Measurements from ENCODE around the gene PHF21B. TPM values are rescaled to one million over a fixed set of nuclear protein-coding genes. Genes with fewer than 3 reads are reported as not detected.

The PHF21B gene
- total and polyA plus RNA-seq, 2 donors (not counting 3 experiments of a cell fraction or from before 2014, with no cell fraction given): not detected

- no peaks in the 10 kb centered on the region for H3K36me3 ChIP-seq (ENCODE audit: control insufficient read depth in 2 of 2, extremely low read depth in 1 of 2, insufficient read depth in 2 of 2, low read length in 2 of 2)
- no TSS peak for BruUV-seq (replicated peaks)
- POLR2A ChIA-PET: no interaction called here
- H3K27ac ChIP-seq (ENCODE audit: insufficient read depth, low read depth, low read length): no peak overlapping the region
- H3K4me1 ChIP-seq (ENCODE audit: control insufficient read depth, extremely low read depth, insufficient read depth, low read length): no peaks in the 10 kb centered on the region
- FAIRE-seq (no peak), DNase-seq (ENCODE audit: low read depth, low spot score) (no peak)
- H3K9me3 ChIP-seq (replicated peaks; ENCODE audit: control insufficient read depth, insufficient read depth, low read length): no peaks in the 10 kb centered on the region
- no peak overlapping the region for H3K4me2 ChIP-seq (ENCODE audit: insufficient read depth, low read length)
- H3K27me3 ChIP-seq (ENCODE audit: control insufficient read depth in 2 of 2, insufficient read depth in 2 of 2, low read length in 2 of 2): no peaks in the 10 kb centered on the region
- H4K20me1 ChIP-seq (replicated peaks; ENCODE audit: control insufficient read depth, extremely low read depth, insufficient read depth, low read length): no peaks in the 10 kb centered on the region
- H2AFZ ChIP-seq (ENCODE audit: low read depth, low read length): no peak overlapping the region
- no peaks in the 10 kb centered on the region for H3K79me2 ChIP-seq (ENCODE audit: control insufficient read depth, insufficient read depth, low read length)
- H3K9ac ChIP-seq (replicated peaks; ENCODE audit: extremely low read depth, insufficient read depth, low read length): no peak overlapping the region
- TF ChIP-seq POLR2A (IDR thresholded peaks at IDR 0.05; ENCODE audit: low read depth, low read length): no peak
- no peak for TF ChIP-seq FOS (IDR thresholded peaks at IDR 0.05; ENCODE audit: borderline replicate concordance, insufficient read depth, low read length)
- TF ChIP-seq CTCF (IDR thresholded peaks at IDR 0.05; ENCODE audit: extremely low read depth in 1 of 2, insufficient read depth in 1 of 2, low read depth in 1 of 2, low read length in 2 of 2): no peak
- no peak for TF ChIP-seq JUN (IDR thresholded peaks at IDR 0.05; ENCODE audit: borderline replicate concordance, insufficient read depth, insufficient read length, low read depth)
- TF ChIP-seq EZH2 (IDR thresholded peaks at IDR 0.05; ENCODE audit: borderline replicate concordance, low read depth, low read length, severe bottlenecking): no peak
- no peak for TF ChIP-seq MAX (IDR thresholded peaks at IDR 0.05; ENCODE audit: insufficient read depth, insufficient read length)
- TF ChIP-seq POLR2AphosphoS5 (IDR thresholded peaks at IDR 0.05; ENCODE audit: insufficient read depth, low read depth, low read length): no peak
- no peak for TF ChIP-seq GATA2 (IDR thresholded peaks at IDR 0.05; ENCODE audit: insufficient read depth, insufficient read length, low read depth, low read length)
- no peak for TF ChIP-seq MYC (IDR thresholded peaks at IDR 0.05; ENCODE audit: low read depth, low read length)
- H3K9me1 ChIP-seq (replicated peaks; ENCODE audit: control insufficient read depth, extremely low read depth, insufficient read depth, low read length): no peaks in the 10 kb centered on the region
- intact Hi-C loops (cut with micrococcal nuclease): no loop called here
- CTCF ChIA-PET: no interaction called here
- no peak overlapping the region for H3K4me3 ChIP-seq (replicated peaks in 1 of 3; ENCODE audit: insufficient read depth in 1 of 3, low read depth in 1 of 3, low read length in 3 of 3)
- dilution Hi-C loops (cut with MboI; ENCODE audit: extremely low pct_ligation_motif_present, low sequenced_read_pairs): no loop called here
Observed at GRCh38 chr22:44963832-44964721, 45.7 kb downstream of the PHF21B start.
